Vagina (tissue), 2 donors: ENCODE data around the gene STAU1.

Experiments used
- POLR2AphosphoS5 ChIP-seq, 2 donors: sonication (generic); formaldehyde crosslinking; IDR thresholded peaks; one replicate each; pipeline ENCODE4 v1.9.0; 2017; ENCODE audit warnings: antibody characterized with exemption in 2 of 2, mild to moderate bottlenecking in 2 of 2, low read depth in 1 of 2; ENCODE audit not compliant: insufficient read depth in 1 of 2
- TF ChIP-seq, protein P1 (sequence below), 3 experiments: fragments of 450-650 bp in 2 of 3; fragments of 200-600 bp in 1 of 3; sonication (generic) in 1 of 3; IDR thresholded peaks; one replicate each; pipeline ENCODE4 v1.5.1; 2017 to 2019; ENCODE audit warnings: antibody characterized with exemption in 3 of 3, mild to moderate bottlenecking in 2 of 3, moderate library complexity in 2 of 3

DNA sequence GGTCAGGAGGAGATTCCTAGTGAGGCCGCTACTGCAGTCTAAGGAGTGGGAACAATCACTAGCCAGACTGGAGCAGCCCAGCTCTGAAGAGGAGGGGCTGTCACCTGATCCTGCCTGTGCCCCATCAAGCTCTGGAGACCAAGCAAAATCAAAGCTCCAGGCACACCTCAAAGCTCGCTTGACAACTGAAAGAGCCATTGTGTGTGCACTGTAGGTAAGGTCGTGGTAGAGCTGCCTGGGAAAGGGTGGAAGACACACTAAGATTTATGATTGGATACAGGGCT lies 83.8 kb downstream of the STAU1 start:
- TF ChIP-seq, protein P1, sequence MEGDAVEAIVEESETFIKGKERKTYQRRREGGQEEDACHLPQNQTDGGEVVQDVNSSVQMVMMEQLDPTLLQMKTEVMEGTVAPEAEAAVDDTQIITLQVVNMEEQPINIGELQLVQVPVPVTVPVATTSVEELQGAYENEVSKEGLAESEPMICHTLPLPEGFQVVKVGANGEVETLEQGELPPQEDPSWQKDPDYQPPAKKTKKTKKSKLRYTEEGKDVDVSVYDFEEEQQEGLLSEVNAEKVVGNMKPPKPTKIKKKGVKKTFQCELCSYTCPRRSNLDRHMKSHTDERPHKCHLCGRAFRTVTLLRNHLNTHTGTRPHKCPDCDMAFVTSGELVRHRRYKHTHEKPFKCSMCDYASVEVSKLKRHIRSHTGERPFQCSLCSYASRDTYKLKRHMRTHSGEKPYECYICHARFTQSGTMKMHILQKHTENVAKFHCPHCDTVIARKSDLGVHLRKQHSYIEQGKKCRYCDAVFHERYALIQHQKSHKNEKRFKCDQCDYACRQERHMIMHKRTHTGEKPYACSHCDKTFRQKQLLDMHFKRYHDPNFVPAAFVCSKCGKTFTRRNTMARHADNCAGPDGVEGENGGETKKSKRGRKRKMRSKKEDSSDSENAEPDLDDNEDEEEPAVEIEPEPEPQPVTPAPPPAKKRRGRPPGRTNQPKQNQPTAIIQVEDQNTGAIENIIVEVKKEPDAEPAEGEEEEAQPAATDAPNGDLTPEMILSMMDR (IDR thresholded peaks at IDR 0.05): no peak
- no peak for TF ChIP-seq POLR2AphosphoS5 (IDR thresholded peaks at IDR 0.05; ENCODE audit: insufficient read depth in 1 of 2, low read depth in 1 of 2)
